Heart left ventricle (tissue), 16 donors: ENCODE results near the gene AP2A1. TPM values are rescaled to one million over a fixed set of nuclear protein-coding genes. Genes with fewer than 3 reads are reported as not detected.
A peak's percentile ranks its signal among the peaks of the same experiment; 100 is the strongest.

Experiments used
- ATAC-seq, 4 donors: fragments of 200-7000 bp; cut with Tn5 transposase; one replicate each; pipeline ENCODE4 v1.9.1; 2020 to 2022; ENCODE audit warnings: moderate library complexity in 4 of 4, mild to moderate bottlenecking in 3 of 4, moderate number of reproducible peaks in 1 of 4
- DNase-seq, 5 donors: peaks; one replicate each; pipeline ENCODE4 v3.0.0-alpha.2; 2020
- H3K27ac ChIP-seq, 12 donors: fragments of 200-600 bp; sonication (generic) in 4 of 12; one replicate each; pipeline versions ENCODE4 v1.5.0 to v1.8.0; 2016 to 2022; ENCODE audit warnings: mild to moderate bottlenecking in 2 of 12
- H3K27me3 ChIP-seq, 9 donors: fragments of 200-600 bp; sonication (generic) in 2 of 9; one replicate each; pipeline versions ENCODE4 v1.5.1 to v1.8.0; 2016 to 2022; ENCODE audit warnings: mild to moderate bottlenecking in 3 of 9
- H3K36me3 ChIP-seq, 9 donors: fragments of 200-600 bp; sonication (generic) in 2 of 9; one replicate each; pipeline versions ENCODE4 v1.5.0 to v1.8.0; 2018 to 2022; ENCODE audit warnings: mild to moderate bottlenecking in 2 of 9
- H3K4me1 ChIP-seq, 12 donors: fragments of 200-600 bp; sonication (generic) in 4 of 12; one replicate each; pipeline versions ENCODE4 v1.5.0 to v1.8.0; 2016 to 2022; ENCODE audit warnings: mild to moderate bottlenecking in 3 of 12
- H3K4me3 ChIP-seq, 12 donors: fragments of 200-600 bp; sonication (generic) in 4 of 12; one replicate each; pipeline versions ENCODE4 v1.5.0 to v1.8.0; 2017 to 2022; ENCODE audit warnings: mild to moderate bottlenecking in 9 of 12, moderate library complexity in 4 of 12
- H3K9me3 ChIP-seq, 12 donors: fragments of 200-600 bp; sonication (generic) in 4 of 12; one replicate each; pipeline versions ENCODE4 v1.5.0 to v1.8.0; 2016 to 2022; ENCODE audit warnings: mild to moderate bottlenecking in 1 of 12
- POLR2A ChIP-seq, 2 donors: fragments of 450-650 bp; IDR thresholded peaks; one replicate each; pipeline ENCODE4 v1.6.1; 2017; ENCODE audit warnings: antibody characterized with exemption in 2 of 2, mild to moderate bottlenecking in 2 of 2, moderate library complexity in 2 of 2
- WGBS, 4 donors: extraction: QIAGEN DNeasy Blood & Tissue Kit in 2 of 4; methylation state at CpG; one replicate each; pipeline versions ENCODE4 v1.1.5 to v1.1.7; 2013 to 2018; 5-methylcytosine and 5-hydroxymethylcytosine counted together
- intact Hi-C, 10 donors: fragments of 100-400 bp; cut with DNase I; formaldehyde crosslinking; loops; one replicate each; pipeline versions ENCODE4 v1.11.1 to v1.14.2; 2022
- polyA plus RNA-seq, 2 donors: library from polyadenylated mRNA; stranded (reverse); fragments of 200-250 nt; gene quantifications; one replicate each; pipeline ENCODE4 v1.2.3, GENCODE V29; 2013
- total RNA-seq, 9 donors: library from RNA; depleted of rRNA in 2 of 9; stranded (reverse); fragments of >200 nt in 2 of 9; fragmentation: NEBNext Ultra II Directional in 3 of 9; extraction: Animal tissue kit (Norgen Biotek cat#: 25700) in 3 of 9; gene quantifications; one replicate each; pipeline versions ENCODE4 v1.1.0 to v1.2.4, GENCODE V29; 2016 to 2023
- TF ChIP-seq, protein P1 (sequence below), 12 donors: fragments of 200-600 bp; sonication (generic) in 4 of 12; IDR thresholded peaks; one replicate each; pipeline versions ENCODE4 v1.5.0 to v1.8.0; 2018 to 2022; ENCODE audit warnings: antibody characterized with exemption in 12 of 12, mild to moderate bottlenecking in 5 of 12
- donor health status: ischemic (EF 13 %, LVEDD 7.1; RV severe dilation, severe dysfunction).
- donor health status: healthy with polysubstance abuse.
- donor health status: DM: no; HTN: yes; CAD: no.
- donor health status: DM: no; HTN: no; CAD: no.
- donor health status: ischemic (EF 25% LVEDD 6.9; RV normal size, moderate dysfunction).
- donor health status: ischemic (EF 25% LVEDD 5.7; RV mildly dilated, moderate dysfunction).
- donor health status: healthy.
- donor health status: DM: yes; HTN: yes; CAD: no.
- donor health status: ischemic (EF 35%, LVEDD 5.7; RV mildly dilated, moderate dysfunction).
- donor health status: nonischemic (EF 11% LVEDD 7.7; RV severe dilation, severe dysfunction).
- donor health status: DM: yes; HTN: yes; CAD: no.
- donor health status: PGD.
- donor health status: ischemic (EF 29% LVEDD 5.4; RV normal size, mild dysfunction).
- donor health status: nonischemic (EF 23%, LVEDD 6.1; RV moderate dilation, normal function).

Gene AP2A1
- total and polyA plus RNA-seq, 11 donors = 33.4 to 152 (median 70.5) TPM

DNA sequence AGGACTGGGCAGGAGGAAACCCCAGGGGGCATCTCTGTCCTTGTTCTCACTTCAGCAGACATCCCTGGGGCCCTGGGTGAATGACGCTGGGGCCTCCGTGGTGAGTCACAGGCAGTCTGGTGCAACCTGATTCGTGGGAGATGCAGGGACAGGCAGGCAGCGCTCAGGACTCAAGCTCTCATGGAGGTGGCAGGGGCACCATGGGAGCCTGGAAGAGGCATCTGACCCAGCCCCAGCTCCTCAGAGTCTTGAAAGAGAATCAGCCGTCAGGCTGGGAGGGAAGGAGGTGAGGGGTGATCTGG, 70.2 kb downstream of the AP2A1 start:
- DNase-seq (no peak), ATAC-seq (no peak)
- WGBS, 4 donors = 70 to 88% (median 83%) methylated on average over 5 of the region's 5 CpGs
- H3K4me3 ChIP-seq = no peak overlapping the region
- intact Hi-C loops = no loop called here
- peaks cover 4 to 91% (median 81%) of the 10 kb centered on the region in 9 donors for H3K36me3 ChIP-seq
- no peaks in the 10 kb centered on the region for H3K27me3 ChIP-seq
- H3K27ac ChIP-seq = no peak overlapping the region
- H3K4me1 ChIP-seq = peaks cover 0 to 13% (median 0%) of the 10 kb centered on the region in 12 donors
- TF ChIP-seq, protein P1, sequence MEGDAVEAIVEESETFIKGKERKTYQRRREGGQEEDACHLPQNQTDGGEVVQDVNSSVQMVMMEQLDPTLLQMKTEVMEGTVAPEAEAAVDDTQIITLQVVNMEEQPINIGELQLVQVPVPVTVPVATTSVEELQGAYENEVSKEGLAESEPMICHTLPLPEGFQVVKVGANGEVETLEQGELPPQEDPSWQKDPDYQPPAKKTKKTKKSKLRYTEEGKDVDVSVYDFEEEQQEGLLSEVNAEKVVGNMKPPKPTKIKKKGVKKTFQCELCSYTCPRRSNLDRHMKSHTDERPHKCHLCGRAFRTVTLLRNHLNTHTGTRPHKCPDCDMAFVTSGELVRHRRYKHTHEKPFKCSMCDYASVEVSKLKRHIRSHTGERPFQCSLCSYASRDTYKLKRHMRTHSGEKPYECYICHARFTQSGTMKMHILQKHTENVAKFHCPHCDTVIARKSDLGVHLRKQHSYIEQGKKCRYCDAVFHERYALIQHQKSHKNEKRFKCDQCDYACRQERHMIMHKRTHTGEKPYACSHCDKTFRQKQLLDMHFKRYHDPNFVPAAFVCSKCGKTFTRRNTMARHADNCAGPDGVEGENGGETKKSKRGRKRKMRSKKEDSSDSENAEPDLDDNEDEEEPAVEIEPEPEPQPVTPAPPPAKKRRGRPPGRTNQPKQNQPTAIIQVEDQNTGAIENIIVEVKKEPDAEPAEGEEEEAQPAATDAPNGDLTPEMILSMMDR (IDR thresholded peaks at IDR 0.05) = no peak
- TF ChIP-seq POLR2A (IDR thresholded peaks at IDR 0.05) = no peak
- H3K9me3 ChIP-seq = no peaks in the 10 kb centered on the region

DNA sequence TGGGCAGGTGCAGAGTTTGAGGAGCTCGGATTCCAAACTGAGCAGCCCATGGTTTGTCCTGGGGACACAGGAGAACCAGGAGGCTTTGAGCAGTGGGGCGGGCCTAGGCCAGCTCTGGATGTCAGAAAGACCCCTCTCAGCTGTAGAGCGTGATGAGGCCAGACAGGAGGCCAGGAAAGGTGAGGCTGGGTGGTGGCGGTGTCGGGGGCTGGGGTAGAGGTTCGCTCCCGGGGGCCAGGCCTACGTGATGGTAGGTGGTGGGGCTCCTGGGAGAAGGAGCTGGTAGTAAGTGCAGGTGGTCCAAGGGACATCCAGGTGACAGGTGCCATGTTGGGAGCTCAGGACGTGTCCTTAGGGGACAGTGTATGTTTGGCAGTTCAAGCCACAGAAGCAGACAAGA, 70.6 kb downstream of the AP2A1 start:
- Histone ChIP-seq H3K4me3 (no peak overlapping the region), H3K27ac (no peak overlapping the region), H3K27me3 (no peaks in the 10 kb centered on the region), H3K9me3 (no peaks in the 10 kb centered on the region), H3K4me1 (peaks cover 0 to 8% (median 0%) of the 10 kb centered on the region in 12 donors), H3K36me3 (peaks cover 4 to 86% (median 76%) of the 10 kb centered on the region in 9 donors)
- intact Hi-C loops = no loop called here
- DNase-seq (no peak), ATAC-seq (peak in 1 of 4 donors; percentile 6)
- 94 to 97% (median 96%) methylated on average over 9 of the region's 9 CpGs for WGBS, 4 donors
- TF ChIP-seq POLR2A (IDR thresholded peaks at IDR 0.05) = no peak
- TF ChIP-seq, protein P1 (IDR thresholded peaks at IDR 0.05) = no peak

DNA sequence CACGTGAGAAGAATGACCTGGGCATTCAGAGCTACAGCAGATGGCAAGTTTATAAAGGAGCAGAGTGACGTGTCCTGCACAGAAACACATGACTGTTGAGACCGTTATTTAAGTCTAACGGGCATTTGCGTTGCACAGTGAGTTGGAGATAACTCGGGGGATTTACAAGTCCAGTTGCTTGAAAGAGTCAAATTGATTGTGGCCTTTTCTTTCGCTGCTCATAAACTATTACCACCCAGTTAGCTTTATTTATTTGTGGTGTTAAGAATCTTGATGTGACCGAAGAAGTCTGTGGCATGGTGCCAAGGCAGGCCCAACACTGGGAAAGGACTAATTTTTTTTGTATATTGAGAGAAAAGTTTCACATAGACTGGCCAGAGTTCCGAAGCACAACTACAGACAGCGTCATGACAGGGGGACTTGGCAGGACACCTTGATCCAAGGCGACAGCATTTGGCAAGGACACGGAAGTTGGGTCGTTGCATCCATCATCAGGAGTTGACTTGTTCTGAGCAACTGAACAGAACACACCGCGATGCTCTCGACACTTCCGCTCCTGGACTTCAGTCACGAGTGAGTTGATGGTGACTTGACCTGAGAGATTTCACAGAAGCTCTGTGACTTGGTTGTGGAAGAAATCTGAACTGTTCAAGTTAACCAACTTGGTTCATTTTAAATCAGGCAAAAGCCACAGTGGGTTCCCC, 72.2 kb downstream of the AP2A1 start:
- 60 to 87% (median 71%) methylated on average over 18 of the region's 18 CpGs for WGBS, 4 donors
- TF ChIP-seq, protein P1 (IDR thresholded peaks at IDR 0.05) = no peak
- no peak for TF ChIP-seq POLR2A (IDR thresholded peaks at IDR 0.05)
- Histone ChIP-seq H3K36me3 (peaks cover 4 to 70% (median 60%) of the 10 kb centered on the region in 9 donors), H3K27me3 (no peaks in the 10 kb centered on the region), H3K4me1 (no peaks in the 10 kb centered on the region), H3K27ac (peak overlapping the region in 4 of 12 donors; percentile 2 to 47 (median 29)), H3K9me3 (no peaks in the 10 kb centered on the region), H3K4me3 (no peak overlapping the region)
- DNase-seq = no peak
- intact Hi-C loops = no loop called here
- ATAC-seq = peak in 3 of 4 donors; percentile 22 to 50 (median 29)

GRCh38 chr19:49839713-49840112, 72.9 kb downstream of the AP2A1 start:
- no peak for ATAC-seq
- DNase-seq = no peak
- H3K27ac ChIP-seq = peak overlapping the region in 3 of 12 donors; percentile 2 to 47 (median 46)
- TF ChIP-seq POLR2A (IDR thresholded peaks at IDR 0.05) = no peak
- TF ChIP-seq, protein P1 (IDR thresholded peaks at IDR 0.05) = no peak
- H3K9me3 ChIP-seq = no peaks in the 10 kb centered on the region
- H3K36me3 ChIP-seq = peaks cover 4 to 63% (median 54%) of the 10 kb centered on the region in 9 donors
- H3K4me3 ChIP-seq = no peak overlapping the region
- no peaks in the 10 kb centered on the region for H3K4me1 ChIP-seq
- H3K27me3 ChIP-seq = no peaks in the 10 kb centered on the region
- intact Hi-C loops = no loop called here
- WGBS, 4 donors = 86 to 90% (median 88%) methylated on average over 11 of the region's 11 CpGs
